ENCODE data around the gene DUS1L. TPM values are rescaled to one million over a fixed set of nuclear protein-coding genes. Genes with fewer than 3 reads are reported as not detected.

The DUS1L gene
- total RNA-seq, 1 experiment from 2014 or later: 132 TPM

DNA sequence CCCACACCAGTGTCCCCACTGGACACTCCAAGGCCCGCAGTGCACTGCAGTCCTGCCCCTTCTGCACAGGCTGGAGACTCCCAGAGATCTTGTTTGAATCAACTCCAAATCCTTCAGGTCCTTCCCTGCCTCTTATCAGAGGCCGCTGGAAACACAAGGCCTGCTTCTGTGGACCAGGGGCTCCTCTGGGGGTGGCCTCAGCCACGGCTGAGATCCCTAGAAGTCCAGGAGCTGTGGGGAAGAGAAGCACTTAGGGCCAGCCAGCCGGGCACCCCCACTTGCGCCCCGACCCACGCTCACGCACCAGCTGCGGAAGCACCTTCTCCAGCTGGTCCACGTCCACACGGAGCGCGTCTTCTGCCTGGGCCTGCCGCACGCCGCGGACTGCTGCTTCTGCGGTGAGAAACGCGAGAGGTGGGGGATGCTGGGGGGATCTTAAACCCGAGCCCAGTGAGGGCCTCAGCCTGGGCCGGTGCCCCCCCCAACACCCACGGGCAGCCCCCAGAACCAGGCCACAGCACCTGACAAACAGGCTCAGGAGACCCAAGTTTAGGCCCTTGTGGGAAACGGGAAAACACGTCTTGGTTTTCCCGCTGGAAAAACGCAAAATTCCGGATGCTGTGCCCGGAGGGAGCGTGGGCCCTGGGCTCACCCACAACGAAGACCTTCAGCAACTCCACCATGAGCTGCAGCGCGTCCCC lies 46.5 kb downstream of the DUS1L start:
- H3K27me3 Mint-ChIP-seq (ENCODE audit: unreplicated experiment): no peaks in the 10 kb centered on the region
- BruUV-seq (replicated peaks): TSS peak; percentile 36

DNA sequence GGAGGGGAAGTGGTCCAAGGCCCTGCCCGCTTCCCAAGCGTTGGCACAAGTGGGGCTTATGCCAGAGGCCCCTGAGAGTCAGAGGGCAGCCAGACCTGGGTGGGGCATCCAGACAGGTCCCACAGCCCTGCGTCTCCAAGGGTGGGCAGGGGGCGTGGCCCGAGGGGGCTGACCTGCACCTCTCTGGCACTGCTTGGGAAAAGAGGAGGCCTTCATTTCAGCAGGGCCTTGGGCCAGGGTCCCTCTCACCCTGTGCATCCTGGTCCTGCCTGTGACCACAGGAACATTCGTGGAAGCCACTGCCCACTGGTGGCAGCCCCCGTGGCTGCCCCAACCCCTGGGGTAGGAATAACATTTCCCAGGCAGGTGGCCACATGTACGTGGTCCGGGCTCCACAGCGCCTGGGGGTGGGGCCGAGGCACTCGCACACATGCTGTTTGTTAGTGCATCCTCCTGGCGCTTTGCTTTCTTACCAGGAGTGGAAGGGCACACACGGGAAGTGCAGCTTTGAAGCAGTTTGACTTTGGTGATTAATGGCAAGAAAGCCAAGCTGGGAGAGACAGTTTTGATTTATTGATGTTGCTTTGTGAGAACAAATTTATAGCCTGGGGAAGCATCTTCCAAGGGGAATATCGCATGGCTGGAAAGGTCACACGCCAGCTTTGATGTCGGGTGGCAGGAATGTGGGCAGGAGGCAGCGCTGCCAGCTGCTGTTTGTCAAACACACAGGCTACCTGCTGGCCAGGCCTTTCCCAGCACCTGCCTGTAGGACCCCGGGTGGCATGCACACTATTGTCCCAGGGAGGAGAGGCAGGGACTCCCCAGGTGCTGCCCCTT lies 47.2 kb downstream of the DUS1L start:
- Mint-ChIP-seq H3K9me3 (ENCODE audit: low read depth, unreplicated experiment) (no peaks in the 10 kb centered on the region), H3K27me3 (ENCODE audit: unreplicated experiment) (no peaks in the 10 kb centered on the region), H3K36me3 (ENCODE audit: insufficient read depth, unreplicated experiment) (peaks cover 61% of the 10 kb centered on the region), H3K4me3 (ENCODE audit: low read depth, unreplicated experiment) (no peak overlapping the region), H3K4me1 (ENCODE audit: low read depth, unreplicated experiment) (peaks cover 8% of the 10 kb centered on the region), H3K27ac (ENCODE audit: unreplicated experiment) (no peak overlapping the region)
- CTCF ChIA-PET: interaction anchor here (0.6 kb wide), 1 partner anchor 88 kb away, joined by 6 read pairs; no protein-coding TSS in a partner anchor
- intact Hi-C loops (cut with micrococcal nuclease; ENCODE audit: unreplicated experiment): no loop called here
- BruUV-seq (replicated peaks): no TSS peak
- TF ChIP-seq, protein P1, sequence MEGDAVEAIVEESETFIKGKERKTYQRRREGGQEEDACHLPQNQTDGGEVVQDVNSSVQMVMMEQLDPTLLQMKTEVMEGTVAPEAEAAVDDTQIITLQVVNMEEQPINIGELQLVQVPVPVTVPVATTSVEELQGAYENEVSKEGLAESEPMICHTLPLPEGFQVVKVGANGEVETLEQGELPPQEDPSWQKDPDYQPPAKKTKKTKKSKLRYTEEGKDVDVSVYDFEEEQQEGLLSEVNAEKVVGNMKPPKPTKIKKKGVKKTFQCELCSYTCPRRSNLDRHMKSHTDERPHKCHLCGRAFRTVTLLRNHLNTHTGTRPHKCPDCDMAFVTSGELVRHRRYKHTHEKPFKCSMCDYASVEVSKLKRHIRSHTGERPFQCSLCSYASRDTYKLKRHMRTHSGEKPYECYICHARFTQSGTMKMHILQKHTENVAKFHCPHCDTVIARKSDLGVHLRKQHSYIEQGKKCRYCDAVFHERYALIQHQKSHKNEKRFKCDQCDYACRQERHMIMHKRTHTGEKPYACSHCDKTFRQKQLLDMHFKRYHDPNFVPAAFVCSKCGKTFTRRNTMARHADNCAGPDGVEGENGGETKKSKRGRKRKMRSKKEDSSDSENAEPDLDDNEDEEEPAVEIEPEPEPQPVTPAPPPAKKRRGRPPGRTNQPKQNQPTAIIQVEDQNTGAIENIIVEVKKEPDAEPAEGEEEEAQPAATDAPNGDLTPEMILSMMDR (IDR thresholded peaks at IDR 0.05; ENCODE audit: unreplicated experiment): no peak
- no peak for DNase-seq

More for the DNA sequence above, 46.5 kb downstream of the DUS1L start:
- no peak for DNase-seq
- H3K4me1 Mint-ChIP-seq (ENCODE audit: low read depth, unreplicated experiment): peaks cover 8% of the 10 kb centered on the region
- H3K27ac Mint-ChIP-seq (ENCODE audit: unreplicated experiment): no peak overlapping the region
- no peak overlapping the region for H3K4me3 Mint-ChIP-seq (ENCODE audit: low read depth, unreplicated experiment)
- CTCF ChIA-PET: interaction anchor here (0.6 to 4.6 kb wide), 7 partner anchors 14 to 601 kb away, joined by 3 to 45 read pairs (median 4); partner anchors contain the start of genes DCXR and NOTUM
- TF ChIP-seq, protein P1 (IDR thresholded peaks at IDR 0.05; ENCODE audit: unreplicated experiment): no peak
- peaks cover 64% of the 10 kb centered on the region for H3K36me3 Mint-ChIP-seq (ENCODE audit: insufficient read depth, unreplicated experiment)
- no peaks in the 10 kb centered on the region for H3K9me3 Mint-ChIP-seq (ENCODE audit: low read depth, unreplicated experiment)
- intact Hi-C loops (cut with micrococcal nuclease; ENCODE audit: unreplicated experiment): no loop called here

DNA sequence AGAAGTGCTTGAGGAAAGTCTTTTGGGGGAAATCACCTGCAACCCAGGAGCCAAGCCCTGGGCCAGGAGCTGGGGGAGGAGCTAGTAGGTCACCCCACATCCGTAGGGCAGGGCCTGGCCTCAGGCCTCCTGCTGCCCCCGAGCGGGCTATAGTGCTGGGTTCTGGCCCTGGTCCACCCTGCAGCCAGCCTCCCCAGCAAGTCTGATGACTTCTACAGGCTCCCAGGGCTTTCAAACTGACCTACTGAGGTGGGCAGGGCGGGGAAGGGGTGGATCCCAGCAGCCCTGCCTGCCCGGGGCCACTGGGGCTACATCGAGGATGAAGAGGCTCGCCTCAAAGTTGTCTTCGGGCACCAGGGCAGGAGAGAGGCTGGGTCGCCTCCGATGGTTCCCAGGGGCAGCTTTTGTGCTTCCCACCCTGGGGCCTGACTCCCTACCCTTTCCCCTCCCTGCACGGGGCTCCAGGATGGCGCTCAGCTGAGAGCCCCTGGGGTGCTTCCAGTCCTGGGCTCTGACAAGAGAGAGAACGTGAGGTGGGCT lies 47.9 kb downstream of the DUS1L start:
- TF ChIP-seq, protein P1 (IDR thresholded peaks at IDR 0.05; ENCODE audit: unreplicated experiment): no peak
- H3K27me3 Mint-ChIP-seq (ENCODE audit: unreplicated experiment): no peaks in the 10 kb centered on the region
- H3K9me3 Mint-ChIP-seq (ENCODE audit: low read depth, unreplicated experiment): no peaks in the 10 kb centered on the region
- CTCF ChIA-PET: interaction anchor here (0.6 kb wide), 1 partner anchor 88 kb away, joined by 6 read pairs; no protein-coding TSS in a partner anchor
- H3K36me3 Mint-ChIP-seq (ENCODE audit: insufficient read depth, unreplicated experiment): peaks cover 54% of the 10 kb centered on the region
- H3K27ac Mint-ChIP-seq (ENCODE audit: unreplicated experiment): no peak overlapping the region
- peaks cover 8% of the 10 kb centered on the region for H3K4me1 Mint-ChIP-seq (ENCODE audit: low read depth, unreplicated experiment)
- BruUV-seq (replicated peaks): no TSS peak
- intact Hi-C loops (cut with micrococcal nuclease; ENCODE audit: unreplicated experiment): no loop called here
- no peak overlapping the region for H3K4me3 Mint-ChIP-seq (ENCODE audit: low read depth, unreplicated experiment)
- DNase-seq: no peak

DNA sequence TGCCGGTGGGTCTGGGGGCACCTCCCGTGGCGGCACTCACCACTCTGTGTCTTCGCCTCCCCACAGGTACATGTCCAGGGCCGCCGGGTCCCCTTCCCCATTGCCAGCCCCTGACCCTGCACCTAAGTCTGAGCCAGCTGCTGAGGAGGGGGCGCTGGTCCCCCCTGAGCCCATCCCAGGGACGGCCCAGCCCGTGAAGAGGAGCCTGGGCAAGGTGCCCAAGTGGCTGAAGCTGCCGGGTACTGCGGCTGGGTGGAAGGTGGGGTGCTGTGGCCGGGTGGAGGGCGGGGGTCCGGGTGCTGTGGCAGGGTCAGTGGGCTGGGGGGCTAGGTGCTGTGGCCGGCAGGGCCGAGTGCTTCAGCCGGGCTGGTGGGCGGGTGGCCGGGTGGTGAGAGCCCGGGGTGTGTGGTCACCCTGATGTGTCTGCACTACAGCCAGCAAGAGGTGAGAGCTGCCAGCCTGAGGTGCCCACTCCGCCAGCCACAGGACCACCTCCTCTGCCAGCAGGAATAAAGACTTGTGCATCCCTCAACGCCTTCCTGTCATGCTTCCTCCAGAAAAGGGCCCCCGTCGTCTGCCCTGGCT lies 48.6 kb downstream of the DUS1L start:
- Mint-ChIP-seq H3K9me3 (ENCODE audit: low read depth, unreplicated experiment) (no peaks in the 10 kb centered on the region), H3K27me3 (ENCODE audit: unreplicated experiment) (no peaks in the 10 kb centered on the region), H3K4me1 (ENCODE audit: low read depth, unreplicated experiment) (peaks cover 8% of the 10 kb centered on the region), H3K4me3 (ENCODE audit: low read depth, unreplicated experiment) (no peak overlapping the region), H3K36me3 (ENCODE audit: insufficient read depth, unreplicated experiment) (peaks cover 47% of the 10 kb centered on the region), H3K27ac (ENCODE audit: unreplicated experiment) (no peak overlapping the region)
- no TSS peak for BruUV-seq (replicated peaks)
- no peak for DNase-seq
- TF ChIP-seq, protein P1 (IDR thresholded peaks at IDR 0.05; ENCODE audit: unreplicated experiment): no peak
- CTCF ChIA-PET: no interaction called here
- intact Hi-C loops (cut with micrococcal nuclease; ENCODE audit: unreplicated experiment): no loop called here

Data from Calu3 (cell line).